ENCODE measurements around the gene CLC. TPM values are rescaled to one million over a fixed set of nuclear protein-coding genes. Genes with fewer than 3 reads are reported as not detected.

Gene CLC
- not detected in 2 replicates for total RNA-seq

DNA sequence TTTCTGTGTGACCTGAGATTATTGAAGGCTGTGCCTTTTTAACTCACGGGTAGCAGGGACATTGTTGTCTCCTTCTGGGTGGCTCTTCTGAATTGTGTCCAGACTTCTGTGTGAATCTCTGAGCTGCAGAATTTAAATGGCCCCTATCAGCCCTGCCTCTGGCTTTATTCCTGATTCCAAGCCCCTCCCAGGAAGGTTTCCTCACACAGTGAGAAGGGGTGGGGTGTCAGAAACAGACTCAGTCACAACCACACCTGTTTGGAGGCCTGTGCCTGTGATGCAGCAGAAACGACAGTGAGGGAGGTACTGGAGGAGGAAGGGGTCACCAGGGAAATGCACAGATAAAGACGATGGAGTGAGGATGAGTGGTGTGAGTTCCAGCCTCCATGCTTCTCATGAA is at the start of gene CLC:
TSS of gene CLC (minus strand) at position 139 of the 400 bp plus-strand sequence. CDS start at position 62, 77 bp downstream.

GRCh38 chr19:39778763-39779162 is 40.9 kb upstream of the CLC start, which contains the start of gene LEUTX:
LEUTX (plus strand) TSS chr19:39778854; CDS start chr19:39778921, 67 bp downstream.

DNA sequence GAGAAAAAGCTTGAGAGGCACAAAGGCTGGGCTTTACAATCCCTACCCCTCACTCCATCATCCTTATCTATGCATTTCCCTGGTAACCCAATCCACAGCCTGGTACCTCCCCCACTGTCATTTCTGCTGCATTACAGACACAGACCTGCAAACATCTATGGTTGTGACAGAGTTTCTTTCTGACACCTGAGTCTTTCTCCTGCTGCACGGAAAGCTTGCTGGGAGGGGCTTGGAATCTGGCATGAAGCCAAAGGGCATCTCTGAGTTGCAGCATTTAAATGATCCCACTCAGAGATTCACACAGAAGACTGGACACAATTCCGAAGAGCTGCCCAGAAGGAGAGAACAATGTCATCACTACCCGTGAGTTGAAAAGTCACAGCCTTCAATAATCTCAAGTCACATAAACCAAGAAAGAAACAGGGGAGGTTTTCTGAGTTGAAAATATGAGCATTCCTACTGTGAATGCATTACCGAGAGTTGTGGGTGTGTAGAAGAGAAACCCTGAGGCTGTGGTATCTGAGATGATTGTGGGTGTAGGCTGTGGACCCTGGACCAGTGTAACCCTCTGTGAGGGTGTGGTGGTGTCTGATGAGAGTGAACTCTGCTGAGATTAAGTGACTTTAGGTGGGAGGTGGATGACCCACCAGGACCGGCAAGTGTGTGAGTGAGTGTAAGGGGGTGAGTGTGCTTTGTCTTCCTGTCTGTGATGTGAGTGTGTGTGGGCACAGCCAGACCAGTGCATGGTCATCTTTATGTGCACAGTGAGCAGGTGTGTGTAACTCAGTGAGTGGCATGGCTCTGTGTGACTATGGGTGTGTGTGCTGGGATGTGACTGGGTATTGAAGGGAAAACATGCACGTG is 33.4 kb downstream of the CLC start, which contains the start of gene LGALS14:
TSS of gene LGALS14 (plus strand) at position 301 of the 864 bp plus-strand sequence. CDS start at position 349, 48 bp downstream.

Other genes with a start within 250 kb of the CLC start
- under 0.01 and 0.16 TPM in 2 replicates for gene DLL3, start 239.1 kb downstream of the CLC start, total RNA-seq
- gene SELENOV, start 222.9 kb downstream of the CLC start, total RNA-seq: not detected in 2 replicates
- gene EID2B, start 205.2 kb downstream of the CLC start, total RNA-seq: 2.1 and 3.8 TPM in 2 replicates
- 6.7 and 13.6 TPM in 2 replicates for gene EID2, start 197.9 kb downstream of the CLC start, total RNA-seq
- not detected in 2 replicates for gene LGALS13, start 135.5 kb downstream of the CLC start, total RNA-seq
- not detected in 2 replicates for gene LGALS16, start 82.1 kb downstream of the CLC start, total RNA-seq
- gene LGALS14, start 33.5 kb downstream of the CLC start, total RNA-seq: not detected in 2 replicates
- gene LEUTX, start 40.8 kb upstream of the CLC start, total RNA-seq: not detected in 2 replicates
- gene DYRK1B, start 96.1 kb upstream of the CLC start, total RNA-seq: 15.0 and 15.4 TPM in 2 replicates
- gene FBL, start 108.3 kb upstream of the CLC start, total RNA-seq: 209 and 258 TPM in 2 replicates
- gene FCGBP, start 196.6 kb upstream of the CLC start, total RNA-seq: 0.32 and 1.1 TPM in 2 replicates
- 67.0 and 76.8 TPM in 2 replicates for gene PSMC4, start 233.1 kb upstream of the CLC start, total RNA-seq

Data from bronchial smooth muscle cell (primary cell).